Skeletal muscle satellite cell (primary cell): ENCODE results near the gene CASP8.
"Not testable (repeated sequence)": the region's sequence is repeated elsewhere in the genome, so short reads cannot be mapped to it uniquely, and the experiment has no call there.

Experiments
- H3K27me3 ChIP-seq: 2 replicates; pipeline ENCODE4 v1.7.0; 2013; ENCODE audit warnings: low read length; ENCODE audit not compliant: control insufficient read depth, insufficient read depth
- H3K36me3 ChIP-seq: 2 replicates; pipeline ENCODE4 v1.7.0; 2013; ENCODE audit warnings: mild to moderate bottlenecking, control low read depth, low read length; ENCODE audit not compliant: insufficient read depth
- H3K4me1 ChIP-seq: 2 replicates; pipeline ENCODE4 v1.7.0; 2013; ENCODE audit warnings: low read length; ENCODE audit not compliant: control insufficient read depth, insufficient read depth
- H3K4me2 ChIP-seq: 2 replicates; pipeline ENCODE4 v1.7.0; 2013; ENCODE audit warnings: mild to moderate bottlenecking, low read length
- H3K4me3 ChIP-seq: 2 replicates; pipeline ENCODE4 v1.7.0; 2013; ENCODE audit warnings: low read length
- H3K9ac ChIP-seq: 2 replicates; pipeline ENCODE4 v1.7.0; 2013; ENCODE audit warnings: mild to moderate bottlenecking, low read depth, low read length, moderate library complexity
- H3K9me3 ChIP-seq: replicated peaks from 2 replicates; pipeline ENCODE4 v1.7.0; 2013; ENCODE audit warnings: mild to moderate bottlenecking, control low read depth, low read length

The CASP8 gene

DNA sequence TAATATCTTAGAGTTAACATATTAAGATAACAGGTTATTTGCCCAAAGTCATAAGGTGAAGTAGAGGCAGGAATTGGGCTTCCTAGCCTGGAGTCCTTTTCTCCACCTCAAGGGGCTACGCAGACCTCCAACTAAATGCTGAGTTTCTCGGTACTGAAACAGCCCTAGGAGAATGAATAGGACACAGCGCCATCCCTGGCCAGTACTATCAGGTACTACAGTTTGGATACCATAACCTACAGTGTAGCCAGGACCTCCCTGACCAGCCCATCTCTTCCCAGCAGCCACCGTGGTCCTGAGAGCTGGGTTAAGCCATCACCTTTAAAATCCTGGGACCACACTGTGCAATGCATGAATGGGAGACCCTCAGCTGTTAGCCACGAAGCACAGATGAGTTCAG, 15.7 kb downstream of the CASP8 start:
- Histone ChIP-seq H3K9me3 (no peaks in the 10 kb centered on the region), H3K4me2 (no peak overlapping the region), H3K9ac (no peak overlapping the region), H3K4me3 (no peak overlapping the region), H3K36me3 (peaks cover 52% of the 10 kb centered on the region), H3K27me3 (no peaks in the 10 kb centered on the region), H3K4me1 (no peaks in the 10 kb centered on the region)

DNA sequence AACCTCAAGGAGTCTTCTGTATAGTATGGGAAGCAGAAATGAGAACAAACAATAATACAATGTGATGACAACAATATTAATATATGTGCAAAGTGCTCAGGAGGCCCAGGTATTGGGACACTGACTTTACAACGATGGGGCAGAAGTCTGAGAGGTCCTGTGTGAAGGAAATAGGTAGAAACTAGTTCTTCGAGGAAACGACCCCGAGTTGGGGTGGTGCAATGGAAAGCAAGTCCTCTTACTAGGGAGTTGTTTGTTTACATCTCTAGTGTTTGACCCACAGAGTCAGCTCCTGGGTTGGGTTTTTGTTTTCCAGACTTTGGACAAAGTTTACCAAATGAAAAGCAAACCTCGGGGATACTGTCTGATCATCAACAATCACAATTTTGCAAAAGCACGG, 16.2 kb downstream of the CASP8 start:
- no peaks in the 10 kb centered on the region for H3K27me3 ChIP-seq
- H3K9me3 ChIP-seq, result no peaks in the 10 kb centered on the region
- no peak overlapping the region for H3K4me3 ChIP-seq
- peaks cover 48% of the 10 kb centered on the region for H3K36me3 ChIP-seq
- no peaks in the 10 kb centered on the region for H3K4me1 ChIP-seq
- no peak overlapping the region for H3K4me2 ChIP-seq
- H3K9ac ChIP-seq, result no peak overlapping the region

DNA sequence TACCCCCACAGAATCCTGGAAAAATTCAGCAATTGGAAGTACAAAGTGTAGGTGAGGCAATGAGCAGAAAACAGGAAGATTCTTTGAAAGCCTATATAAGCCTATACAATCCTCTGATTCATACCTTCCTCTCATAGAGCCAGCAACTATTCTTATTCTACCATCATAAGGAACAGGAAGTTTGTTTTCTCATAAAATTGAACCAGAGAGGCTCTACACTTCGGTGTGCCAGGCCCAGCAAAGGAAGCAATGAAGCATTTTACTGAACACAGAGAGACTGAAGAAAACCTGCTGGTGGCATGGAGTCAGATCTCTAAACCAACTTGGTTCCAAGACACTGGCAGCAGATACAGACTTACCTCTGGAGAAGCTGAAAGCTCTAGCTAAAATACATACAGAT, 18.7 kb downstream of the CASP8 start:
- H3K4me2 ChIP-seq, result no peak overlapping the region
- H3K9ac ChIP-seq, result no peak overlapping the region
- no peak overlapping the region for H3K4me3 ChIP-seq
- H3K9me3 ChIP-seq, result no peaks in the 10 kb centered on the region
- peaks cover 35% of the 10 kb centered on the region for H3K36me3 ChIP-seq
- no peaks in the 10 kb centered on the region for H3K27me3 ChIP-seq
- H3K4me1 ChIP-seq, result no peaks in the 10 kb centered on the region

DNA sequence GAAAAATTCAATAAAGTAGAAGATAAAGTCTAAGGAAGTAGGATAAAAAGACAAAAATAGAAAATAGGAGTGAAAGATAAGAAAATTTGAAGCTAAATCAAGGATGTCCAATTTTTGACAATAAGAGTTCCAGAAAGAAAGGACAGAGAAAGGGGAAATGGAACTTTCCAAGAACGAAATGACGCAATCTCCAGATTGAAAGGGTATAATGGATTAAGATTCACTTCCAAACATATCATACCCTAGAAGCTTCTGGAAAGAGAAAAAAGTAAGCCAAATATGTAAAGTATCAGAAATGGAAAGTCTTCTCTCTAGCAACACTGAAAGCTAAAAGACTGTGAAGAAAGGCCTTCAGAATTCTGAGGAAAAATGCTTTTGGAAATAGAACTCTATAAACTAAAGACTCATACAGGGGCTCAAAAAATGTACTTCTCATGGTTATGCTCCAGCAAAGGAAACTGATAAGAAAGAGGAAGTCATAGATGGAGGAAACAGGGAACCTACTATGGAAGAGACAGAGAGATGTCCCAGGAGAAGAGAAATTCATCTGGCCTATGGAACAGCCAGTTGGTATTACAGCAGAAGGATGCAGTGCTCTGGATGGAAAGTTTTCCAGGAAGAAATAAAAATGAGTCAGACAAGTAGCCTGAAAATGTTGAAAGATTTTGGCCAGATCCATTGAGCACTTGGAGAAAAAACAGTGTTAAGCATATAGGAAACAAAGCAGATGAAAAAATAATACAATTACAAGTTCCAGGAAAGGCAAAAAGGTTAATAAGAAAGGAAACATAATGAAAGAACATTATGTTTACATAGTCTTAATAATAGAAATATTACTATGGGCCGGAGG, 20.1 kb downstream of the CASP8 start:
- H3K36me3 ChIP-seq, result peaks cover 34% of the 10 kb centered on the region
- H3K4me3 ChIP-seq, result no peak overlapping the region
- H3K4me2 ChIP-seq, result no peak overlapping the region
- no peaks in the 10 kb centered on the region for H3K9me3 ChIP-seq
- no peaks in the 10 kb centered on the region for H3K4me1 ChIP-seq
- no peak overlapping the region for H3K9ac ChIP-seq
- no peaks in the 10 kb centered on the region for H3K27me3 ChIP-seq

DNA sequence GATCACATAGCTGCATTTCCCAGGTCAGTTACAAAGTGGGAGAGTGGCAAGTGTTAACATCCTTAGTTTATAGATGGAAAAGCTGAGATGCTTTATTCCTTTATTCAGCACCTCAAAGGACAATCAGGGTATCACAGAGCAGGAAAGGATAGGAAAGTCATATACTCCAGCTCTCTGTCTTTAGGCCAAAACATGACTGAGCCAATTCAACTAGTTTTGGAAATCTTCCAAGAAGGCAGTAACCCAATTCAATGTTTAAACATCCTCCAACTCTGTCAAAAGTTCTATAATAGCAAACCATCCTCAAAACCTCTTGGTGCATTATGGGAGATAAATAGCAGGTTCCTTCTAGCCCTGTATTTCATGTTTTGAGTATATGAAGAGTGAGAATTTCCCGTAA, 25.2 kb downstream of the CASP8 start:
- Histone ChIP-seq H3K9ac (no peak overlapping the region), H3K9me3 (no peaks in the 10 kb centered on the region), H3K4me1 (no peaks in the 10 kb centered on the region), H3K4me3 (no peak overlapping the region), H3K27me3 (no peaks in the 10 kb centered on the region), H3K36me3 (peaks cover 43% of the 10 kb centered on the region), H3K4me2 (no peak overlapping the region)

DNA sequence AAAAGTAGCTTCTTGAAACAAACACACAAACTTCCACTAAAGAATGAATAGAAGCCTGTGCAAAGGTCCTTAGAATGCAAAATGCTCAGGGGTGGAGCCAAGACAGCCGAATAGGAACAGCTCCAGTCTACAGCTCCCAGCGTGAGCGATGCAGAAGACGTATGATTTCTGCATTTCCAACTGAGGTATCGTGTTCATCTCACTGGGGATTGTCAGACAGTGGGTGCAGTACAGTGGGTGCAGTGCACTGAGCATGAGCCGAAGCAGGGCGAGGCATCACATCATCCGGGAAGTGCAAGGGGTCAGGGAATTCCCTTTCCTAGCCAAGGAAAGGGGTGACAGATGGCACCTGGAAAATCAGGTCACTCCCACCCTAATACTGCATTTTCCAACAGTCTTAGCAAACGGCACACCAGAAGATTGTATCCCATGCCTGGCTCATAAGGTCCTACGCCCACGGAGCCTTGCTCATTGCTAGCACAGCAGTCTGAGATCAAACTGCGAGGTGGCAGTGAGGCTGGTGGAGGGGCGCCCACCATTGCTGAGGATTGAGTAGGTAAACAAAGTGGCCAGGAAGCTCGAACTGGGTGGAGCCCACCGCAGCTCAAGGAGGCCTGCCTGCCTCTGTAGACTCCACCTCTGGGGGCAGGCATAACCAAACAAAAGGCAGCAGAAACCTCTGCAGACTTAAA, 30.3 kb downstream of the CASP8 start:
- peaks cover 32% of the 10 kb centered on the region for H3K36me3 ChIP-seq
- H3K9ac ChIP-seq, H3K4me2 ChIP-seq, H3K4me3 ChIP-seq, H3K27me3 ChIP-seq, H3K4me1 ChIP-seq, H3K9me3 ChIP-seq: not testable (repeated sequence)

DNA sequence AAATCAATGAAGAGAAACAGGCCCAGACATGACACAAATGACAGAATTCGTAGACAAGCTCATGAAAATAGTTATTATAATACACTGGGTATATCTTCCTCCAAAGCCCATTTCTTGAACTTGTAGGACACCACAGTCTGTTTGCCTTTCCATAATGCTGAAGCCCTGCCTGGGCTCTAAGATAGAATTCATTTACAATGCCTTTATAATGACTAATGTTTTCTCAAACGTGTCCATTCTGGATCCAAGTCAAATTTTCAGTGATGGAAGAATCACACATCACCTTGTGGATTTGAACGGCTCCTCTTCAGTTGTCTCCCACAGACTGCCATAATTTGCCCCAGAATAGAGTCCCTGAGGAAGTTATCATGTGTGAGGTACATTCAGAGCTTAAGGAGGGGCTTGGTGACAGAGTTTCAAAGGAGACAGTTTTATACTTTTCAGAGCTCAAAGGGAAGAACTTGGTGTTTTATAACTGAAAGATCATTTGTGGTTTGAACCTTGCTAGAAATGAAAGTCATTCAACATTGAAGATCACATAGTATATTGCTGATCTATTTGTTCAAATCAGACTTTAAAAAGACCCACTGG, 38.2 kb downstream of the CASP8 start:
- H3K4me3 ChIP-seq, result no peak overlapping the region
- H3K4me2 ChIP-seq, result no peak overlapping the region
- no peaks in the 10 kb centered on the region for H3K27me3 ChIP-seq
- no peak overlapping the region for H3K9ac ChIP-seq
- no peaks in the 10 kb centered on the region for H3K9me3 ChIP-seq
- H3K4me1 ChIP-seq, result peaks cover 4% of the 10 kb centered on the region
- H3K36me3 ChIP-seq, result peaks cover 8% of the 10 kb centered on the region

DNA sequence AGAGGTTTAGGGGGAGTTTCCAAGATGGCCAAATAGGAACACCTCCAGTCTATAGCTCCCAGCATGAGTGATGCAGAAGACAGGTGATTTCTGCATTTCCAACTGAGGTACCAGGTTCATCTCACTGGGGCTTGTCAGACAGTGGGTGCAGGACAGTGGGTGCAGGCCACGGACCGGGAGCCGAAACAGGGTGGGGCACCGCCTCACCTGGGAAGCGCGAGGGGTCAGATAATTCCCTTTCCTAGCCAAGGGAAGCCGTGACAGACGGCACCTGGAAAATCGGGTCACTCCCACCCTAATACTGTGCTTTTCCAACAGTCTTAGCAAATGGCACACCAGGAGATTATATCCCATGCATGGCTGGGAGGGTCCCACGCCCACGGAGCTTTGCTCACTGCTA, 39.6 kb downstream of the CASP8 start:
- not testable (repeated sequence) for H3K4me2 ChIP-seq, H3K27me3 ChIP-seq

DNA sequence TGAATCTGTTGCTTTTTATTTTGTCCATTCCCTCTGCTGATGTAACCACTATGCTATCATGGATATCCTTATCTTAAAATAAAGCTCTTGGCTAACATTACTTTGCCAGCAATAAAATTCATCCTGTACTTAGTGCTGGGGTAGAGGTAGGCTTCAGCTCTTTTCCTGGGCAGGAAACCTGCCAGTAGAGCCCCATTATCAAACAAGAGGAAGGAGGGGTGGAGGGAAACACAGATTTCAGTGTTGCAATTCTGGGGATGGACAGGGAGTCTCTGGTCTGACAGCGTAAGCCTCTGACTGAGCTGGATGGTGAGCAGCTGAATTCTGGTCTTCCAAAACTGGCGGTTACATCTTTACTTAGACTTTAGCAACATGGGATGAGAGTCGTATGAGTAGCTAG, 47.5 kb downstream of the CASP8 start:
- no peaks in the 10 kb centered on the region for H3K27me3 ChIP-seq
- no peak overlapping the region for H3K4me2 ChIP-seq
- H3K4me1 ChIP-seq, result no peaks in the 10 kb centered on the region
- H3K4me3 ChIP-seq, result no peak overlapping the region
- no peaks in the 10 kb centered on the region for H3K9me3 ChIP-seq
- no peak overlapping the region for H3K9ac ChIP-seq
- H3K36me3 ChIP-seq, result peaks cover 18% of the 10 kb centered on the region

More for the DNA sequence above, 39.6 kb downstream of the CASP8 start:
- H3K36me3 ChIP-seq, H3K9me3 ChIP-seq, H3K9ac ChIP-seq, H3K4me1 ChIP-seq, H3K4me3 ChIP-seq: not testable (repeated sequence)

DNA sequence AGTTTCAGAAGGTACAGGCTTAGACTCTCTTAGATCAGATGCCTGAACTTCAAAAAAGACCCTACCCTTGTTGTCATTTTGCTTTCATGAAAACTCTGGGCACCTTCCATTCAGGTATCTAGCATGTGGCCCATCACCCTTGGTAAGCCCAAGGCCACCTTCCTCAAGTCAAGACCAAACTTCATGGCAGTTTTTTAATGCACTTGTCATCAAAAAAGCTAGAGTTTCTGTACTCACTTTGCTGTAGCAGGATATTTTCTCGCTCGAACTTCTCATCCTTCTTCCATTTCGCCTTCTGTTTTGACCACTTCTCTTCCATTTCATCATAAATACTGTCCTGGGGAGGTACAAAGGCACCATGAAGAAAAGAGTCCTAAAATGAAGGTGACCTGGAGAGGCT, 48.6 kb downstream of the CASP8 start:
- Histone ChIP-seq H3K4me2 (no peak overlapping the region), H3K4me1 (no peaks in the 10 kb centered on the region), H3K4me3 (no peak overlapping the region), H3K9me3 (no peaks in the 10 kb centered on the region), H3K9ac (no peak overlapping the region), H3K36me3 (peaks cover 18% of the 10 kb centered on the region), H3K27me3 (no peaks in the 10 kb centered on the region)

DNA sequence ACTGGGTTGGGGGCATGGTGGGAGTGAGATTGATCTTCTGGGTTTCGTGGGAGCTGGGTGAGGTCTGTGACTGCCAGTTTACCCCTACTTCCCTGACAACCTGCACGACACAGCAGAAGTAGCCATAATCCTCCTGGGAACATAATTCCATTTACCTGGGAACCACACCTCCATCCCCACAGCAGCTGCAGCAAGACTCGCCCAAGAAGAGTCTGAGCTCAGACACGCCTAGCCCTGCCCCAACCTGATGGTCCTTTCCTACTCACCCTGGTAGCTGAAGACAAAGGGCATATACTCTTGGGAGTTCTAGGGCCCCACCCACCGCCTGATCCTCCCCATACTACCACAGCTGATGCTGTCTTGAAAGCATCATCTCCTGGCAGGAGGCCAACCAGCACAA, 53.0 kb downstream of the CASP8 start:
- no peaks in the 10 kb centered on the region for H3K27me3 ChIP-seq
- H3K4me2 ChIP-seq, result no peak overlapping the region
- H3K36me3 ChIP-seq, result peaks cover 4% of the 10 kb centered on the region
- no peak overlapping the region for H3K9ac ChIP-seq
- no peak overlapping the region for H3K4me3 ChIP-seq
- H3K4me1 ChIP-seq, result no peaks in the 10 kb centered on the region
- H3K9me3 ChIP-seq, result no peaks in the 10 kb centered on the region
